Measurements from ENCODE around the gene ALOXE3.

ALOXE3 gene

GRCh38 chr17:8117980-8118768 is at the start of gene ALOXE3:
Gene ALOXE3, minus strand, starts transcription at chr17:8118514. Its CDS starts 524 bp downstream, at chr17:8117990.
- no peak for DNase-seq

- no peak for DNase-seq
Observed at GRCh38 chr17:8167526-8167925, 49.2 kb upstream of the ALOXE3 start.

GRCh38 chr17:8166731-8167130 is 48.4 kb upstream of the ALOXE3 start:
- DNase-seq = no peak

- no peak for DNase-seq
Observed at GRCh38 chr17:8164815-8165131, 46.5 kb upstream of the ALOXE3 start.

GRCh38 chr17:8163978-8164814 is 45.9 kb upstream of the ALOXE3 start:
- DNase-seq = no peak

GRCh38 chr17:8162997-8163977 is 45.0 kb upstream of the ALOXE3 start:
- DNase-seq = no peak

GRCh38 chr17:8162233-8162996 is 44.1 kb upstream of the ALOXE3 start, which contains the start of gene VAMP2:
Gene VAMP2, minus strand, starts transcription at chr17:8162948. Its CDS starts 69 bp downstream, at chr17:8162879.
- DNase-seq = peak; percentile 15

GRCh38 chr17:8161289-8162232 is 43.2 kb upstream of the ALOXE3 start:
- DNase-seq = no peak

GRCh38 chr17:8160741-8161221 is 42.5 kb upstream of the ALOXE3 start:
- no peak for DNase-seq

- no peak for DNase-seq
Observed at GRCh38 chr17:8160224-8160577, 41.9 kb upstream of the ALOXE3 start.

GRCh38 chr17:8159459-8160223 is 41.3 kb upstream of the ALOXE3 start:
- DNase-seq = no peak

GRCh38 chr17:8159032-8159400 is 40.7 kb upstream of the ALOXE3 start:
- no peak for DNase-seq

GRCh38 chr17:8158267-8159031 is 40.1 kb upstream of the ALOXE3 start:
- DNase-seq = peak; percentile 29

GRCh38 chr17:8156246-8156992 is 38.1 kb upstream of the ALOXE3 start:
- peak; percentile 100 for DNase-seq

GRCh38 chr17:8155996-8156245 is 37.6 kb upstream of the ALOXE3 start:
- DNase-seq = no peak

- no peak for DNase-seq
Observed at GRCh38 chr17:8155231-8155995, 37.1 kb upstream of the ALOXE3 start.

- DNase-seq = no peak
Observed at GRCh38 chr17:8154608-8155155, 36.4 kb upstream of the ALOXE3 start.
